ENCODE data around the gene NR4A1.

Gene NR4A1

DNA sequence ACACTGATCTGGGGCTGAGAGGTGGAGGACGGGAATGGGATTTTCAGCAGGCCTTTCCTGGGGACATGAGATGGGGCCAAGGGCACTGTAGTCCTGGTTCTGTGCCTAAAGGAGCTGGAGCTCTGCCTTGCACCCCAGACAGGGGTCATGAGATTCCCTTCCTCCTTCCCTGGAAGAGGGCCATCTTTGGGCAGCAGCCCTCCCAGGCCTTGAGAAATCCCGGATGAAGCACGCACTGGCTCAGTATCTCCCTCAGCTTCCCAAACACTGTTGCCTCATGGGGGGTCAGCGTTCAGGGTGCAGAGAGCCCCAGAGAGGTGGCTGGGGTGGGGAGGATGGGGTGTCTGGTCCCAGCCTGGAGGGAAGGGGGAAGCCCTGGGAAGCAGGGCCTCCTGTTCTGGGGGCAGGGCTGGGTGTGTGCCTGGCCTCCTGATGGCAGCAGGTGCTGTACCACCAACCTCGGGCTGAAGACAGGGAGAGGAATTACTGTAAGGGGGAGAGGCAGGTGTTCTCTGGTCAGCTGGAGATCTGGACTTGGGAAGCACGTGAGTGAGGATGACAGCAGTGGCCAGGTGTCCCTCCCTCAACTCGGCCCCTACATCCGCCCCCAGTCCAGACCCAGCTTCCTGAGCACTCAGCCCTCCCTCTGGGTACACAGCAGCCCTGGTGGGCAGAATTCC is 8.4 kb upstream of the NR4A1 start:
- DNase-seq: no peak

DNA sequence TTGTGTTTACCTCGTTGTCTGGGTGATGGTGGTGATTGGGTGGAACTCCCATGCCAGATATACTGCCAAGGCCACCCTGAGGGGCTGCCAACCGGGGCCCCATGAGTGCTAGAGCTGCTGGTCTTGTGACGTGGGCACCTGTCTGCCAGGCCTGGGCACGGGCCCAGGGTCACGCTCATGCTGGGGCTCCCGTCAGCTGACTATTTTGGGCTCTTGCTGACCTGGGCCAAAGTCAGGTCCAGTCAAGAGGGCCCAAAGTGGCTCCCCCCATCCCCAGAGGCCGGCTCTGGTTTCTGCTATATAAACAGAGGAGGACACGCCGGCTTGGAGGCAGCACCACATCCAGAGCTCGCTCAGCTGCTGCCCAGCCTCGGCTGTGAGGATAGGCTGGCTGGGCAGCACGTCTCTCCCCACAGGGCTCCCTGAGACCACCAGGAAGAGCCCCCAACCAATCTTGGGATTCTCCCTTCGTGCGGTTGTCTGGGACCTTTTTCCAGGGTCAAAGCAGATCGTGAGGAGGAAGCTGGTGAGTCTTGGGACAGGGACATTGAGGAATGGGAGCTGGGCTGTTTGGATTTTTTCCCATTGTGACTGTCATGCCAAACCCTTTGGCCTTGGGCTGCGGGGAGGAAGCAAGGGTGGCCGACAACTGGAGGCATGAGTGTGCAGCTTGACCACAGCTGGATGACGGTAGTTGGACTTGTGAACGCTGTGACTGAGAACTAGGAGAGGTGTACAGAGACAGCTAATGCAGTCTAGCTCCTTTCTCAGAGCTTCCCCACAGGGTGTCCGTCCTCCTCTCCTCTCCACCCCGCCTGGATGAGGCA is 7.6 kb upstream of the NR4A1 start:
- no peak for DNase-seq

DNA sequence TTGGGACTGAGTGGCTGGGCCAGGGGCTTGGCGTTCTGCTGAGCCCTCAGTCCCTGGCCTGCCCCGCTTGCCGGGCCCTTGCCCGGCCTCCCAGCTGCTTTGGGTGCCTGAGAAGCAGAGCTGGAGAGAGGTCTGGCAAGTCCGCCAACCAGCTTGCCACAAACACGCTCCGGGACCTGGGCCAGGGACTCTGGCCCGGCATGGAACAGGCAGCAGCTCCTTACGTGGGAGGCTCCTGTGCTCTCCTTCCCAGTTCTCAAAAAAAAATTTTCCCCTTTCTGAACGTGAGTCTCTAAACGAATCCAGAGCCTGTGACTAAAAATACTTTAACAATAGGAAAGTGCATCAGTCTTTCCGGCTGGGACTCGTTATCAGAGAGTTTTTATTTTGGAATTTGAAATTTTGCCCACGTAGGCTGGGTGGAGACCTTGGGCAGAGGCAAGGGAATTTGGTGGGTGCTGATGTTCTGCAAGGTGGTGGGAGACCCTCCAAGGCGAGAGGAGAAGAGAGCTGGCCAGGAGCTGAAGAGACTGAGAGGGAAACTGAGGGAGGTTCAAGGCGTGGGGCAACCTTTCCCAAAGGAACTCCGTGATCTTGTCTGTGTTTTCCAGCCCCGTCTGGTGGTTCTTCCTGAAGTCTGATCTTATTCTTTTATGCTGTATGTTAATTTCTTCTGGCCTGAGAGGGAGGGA is 6.8 kb upstream of the NR4A1 start:
- no peak for DNase-seq

GRCh38 chr12:52045794-52046199 is 5.4 kb upstream of the NR4A1 start:
- no peak for DNase-seq

- DNase-seq: no peak
These were observed 4.4 kb upstream of the NR4A1 start for GRCh38 chr12:52046859-52047258.

DNA sequence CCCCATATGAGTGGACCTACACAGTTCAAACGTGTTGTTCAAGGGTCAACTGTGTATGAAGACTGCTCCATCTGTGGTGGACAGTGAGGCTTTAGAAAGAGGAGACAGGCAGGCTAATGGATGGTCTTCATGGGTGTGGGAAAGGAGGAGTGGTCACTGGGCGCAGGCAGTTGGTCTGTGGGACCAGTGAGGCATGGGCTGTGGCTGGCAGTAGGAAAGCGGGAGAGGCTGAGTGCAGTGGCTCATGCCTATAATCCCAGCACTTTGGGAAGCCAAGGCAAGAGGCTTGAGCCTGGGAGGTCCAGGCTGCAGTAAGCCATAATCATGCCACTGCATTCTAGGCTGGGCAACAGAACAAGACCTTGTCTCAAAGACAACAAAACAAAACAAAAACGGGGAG is 2.0 kb upstream of the NR4A1 start:
- DNase-seq: no peak

DNA sequence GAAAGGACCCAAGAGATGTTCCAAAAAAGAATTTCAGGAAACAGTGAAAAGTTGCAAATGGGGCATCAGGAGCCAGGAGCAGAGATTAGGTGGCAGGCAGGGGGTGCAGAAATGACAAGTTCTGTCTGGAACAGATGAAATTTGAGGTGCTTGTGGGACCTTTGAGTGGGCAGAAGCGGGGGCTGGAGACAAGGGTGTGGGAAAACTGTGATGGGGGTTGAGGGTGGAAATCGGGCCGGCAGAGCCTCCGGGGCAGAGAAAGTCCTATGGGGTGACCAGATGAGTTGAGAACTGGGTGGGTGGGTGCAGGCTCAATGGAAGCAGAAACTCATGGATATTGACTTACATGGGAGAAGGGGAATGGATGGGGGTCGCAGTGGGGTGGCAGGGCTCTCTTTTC is 1.6 kb upstream of the NR4A1 start:
- no peak for DNase-seq

- no peak for DNase-seq
These were observed 1.0 kb upstream of the NR4A1 start for GRCh38 chr12:52050116-52050757.

- no peak for DNase-seq
These were observed 1.4 kb downstream of the NR4A1 start for GRCh38 chr12:52052468-52053186.

DNA sequence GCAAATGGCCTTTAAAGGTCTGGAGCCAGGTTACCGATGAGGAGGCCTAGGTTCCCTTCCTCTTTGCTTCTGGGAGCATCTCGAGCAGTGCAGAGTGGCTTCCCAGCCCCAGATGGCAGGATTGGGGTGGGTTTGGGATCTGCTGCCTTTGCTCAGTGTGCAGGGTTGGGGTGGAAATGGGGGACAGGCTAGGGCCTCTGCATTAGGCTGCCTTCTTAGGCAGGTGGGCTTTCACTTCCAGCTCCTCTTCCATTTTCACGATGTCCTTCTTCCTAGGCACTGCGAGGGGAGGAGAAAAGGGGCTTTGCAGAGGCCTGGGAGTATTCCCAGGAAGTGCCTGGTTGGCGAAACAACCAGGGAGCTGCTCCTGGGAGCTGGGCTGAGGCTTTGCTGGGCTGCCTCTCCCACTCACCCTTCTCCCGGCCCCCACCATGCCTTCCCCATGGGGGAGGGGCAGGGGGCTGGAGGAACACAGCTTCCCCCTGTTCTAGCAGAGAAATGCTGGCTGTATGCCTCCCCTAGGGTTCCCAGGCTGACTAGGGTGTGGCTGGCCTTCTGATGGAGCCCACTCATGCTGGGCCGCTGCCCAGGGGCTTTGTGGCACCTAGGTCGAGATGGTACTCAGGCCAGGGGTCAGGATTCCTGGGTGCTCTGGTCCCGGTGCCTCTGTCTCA is 2.4 kb downstream of the NR4A1 start:
- DNase-seq: no peak

GRCh38 chr12:52054231-52054832 is 3.1 kb downstream of the NR4A1 start:
- no peak for DNase-seq

DNA sequence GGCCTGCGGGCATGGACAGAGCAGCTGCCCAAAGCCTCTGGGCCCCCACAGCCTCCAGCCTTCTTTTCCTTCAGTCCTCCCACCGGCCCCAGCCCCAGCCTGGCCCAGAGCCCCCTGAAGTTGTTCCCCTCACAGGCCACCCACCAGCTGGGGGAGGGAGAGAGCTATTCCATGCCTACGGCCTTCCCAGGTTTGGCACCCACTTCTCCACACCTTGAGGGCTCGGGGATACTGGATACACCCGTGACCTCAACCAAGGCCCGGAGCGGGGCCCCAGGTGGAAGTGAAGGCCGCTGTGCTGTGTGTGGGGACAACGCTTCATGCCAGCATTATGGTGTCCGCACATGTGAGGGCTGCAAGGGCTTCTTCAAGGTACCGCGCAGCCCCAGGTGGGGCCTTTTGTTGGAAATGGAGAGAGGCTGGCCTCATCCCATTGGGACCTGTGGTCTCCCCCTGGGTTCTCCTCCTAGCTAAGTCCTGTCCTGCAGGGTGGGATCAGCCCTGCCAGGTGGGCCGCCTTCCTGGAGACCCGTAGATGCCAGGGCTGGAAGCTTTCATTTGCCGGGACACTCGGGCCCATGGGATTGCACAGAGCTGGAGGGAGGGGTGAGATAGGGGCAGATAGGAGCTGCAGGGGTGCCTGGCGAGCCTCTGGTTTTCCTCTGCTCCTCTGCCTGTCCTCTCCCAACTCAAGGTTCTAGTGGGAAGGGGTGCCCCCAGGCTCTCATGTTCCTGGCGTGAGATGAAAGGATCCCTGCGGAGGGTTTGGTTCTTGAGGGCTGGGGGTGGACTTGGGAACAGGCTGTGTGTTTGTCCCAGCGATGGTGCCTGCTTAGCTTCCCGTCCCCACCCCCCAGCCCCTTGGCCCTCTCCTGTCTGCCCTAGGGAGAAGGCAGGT is 3.8 kb downstream of the NR4A1 start:
- DNase-seq: no peak

- no peak for DNase-seq
These were observed 4.8 kb downstream of the NR4A1 start for GRCh38 chr12:52055731-52056711.

- no peak for DNase-seq
These were observed 5.8 kb downstream of the NR4A1 start for GRCh38 chr12:52056801-52057637.

- DNase-seq: no peak
These were observed 6.7 kb downstream of the NR4A1 start for GRCh38 chr12:52057638-52058576.

DNA sequence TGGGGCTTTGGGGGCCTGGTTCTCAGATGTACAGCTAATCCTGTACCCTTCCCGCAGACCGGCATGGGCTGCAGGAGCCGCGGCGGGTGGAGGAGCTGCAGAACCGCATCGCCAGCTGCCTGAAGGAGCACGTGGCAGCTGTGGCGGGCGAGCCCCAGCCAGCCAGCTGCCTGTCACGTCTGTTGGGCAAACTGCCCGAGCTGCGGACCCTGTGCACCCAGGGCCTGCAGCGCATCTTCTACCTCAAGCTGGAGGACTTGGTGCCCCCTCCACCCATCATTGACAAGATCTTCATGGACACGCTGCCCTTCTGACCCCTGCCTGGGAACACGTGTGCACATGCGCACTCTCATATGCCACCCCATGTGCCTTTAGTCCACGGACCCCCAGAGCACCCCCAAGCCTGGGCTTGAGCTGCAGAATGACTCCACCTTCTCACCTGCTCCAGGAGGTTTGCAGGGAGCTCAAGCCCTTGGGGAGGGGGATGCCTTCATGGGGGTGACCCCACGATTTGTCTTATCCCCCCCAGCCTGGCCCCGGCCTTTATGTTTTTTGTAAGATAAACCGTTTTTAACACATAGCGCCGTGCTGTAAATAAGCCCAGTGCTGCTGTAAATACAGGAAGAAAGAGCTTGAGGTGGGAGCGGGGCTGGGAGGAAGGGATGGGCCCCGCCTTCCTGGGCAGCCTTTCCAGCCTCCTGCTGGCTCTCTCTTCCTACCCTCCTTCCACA is 7.6 kb downstream of the NR4A1 start:
- no peak for DNase-seq
